HG03060 (cell line): Measurements from ENCODE around the gene IRS2.

Experiments
- ATAC-seq: cut with Tn5 transposase; IDR thresholded peaks from one replicate; pipeline ENCODE4 v1.9.1; 2021; ENCODE audit warnings: low read depth, moderate number of reproducible peaks; ENCODE audit not compliant: unreplicated experiment

IRS2 gene

DNA sequence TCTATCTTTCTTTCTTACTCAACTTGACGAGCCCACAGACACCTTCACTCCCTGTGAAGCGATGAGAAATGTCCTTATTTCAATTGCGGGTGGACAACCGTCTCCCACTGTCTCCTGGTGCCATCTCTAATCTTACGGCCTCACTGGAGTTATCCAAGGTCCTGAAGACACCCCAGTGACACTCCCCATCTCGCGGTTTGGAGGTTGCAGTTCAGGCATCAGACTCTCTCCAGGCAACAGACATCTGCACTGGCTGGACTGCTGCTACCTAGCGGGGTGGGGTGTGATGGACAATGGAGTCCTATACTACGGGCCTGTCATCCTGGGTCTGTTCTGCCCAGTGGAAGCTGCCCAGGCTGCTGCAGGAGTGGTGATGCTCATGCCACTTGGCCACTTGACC is 18.3 kb upstream of the IRS2 start:
- no peak for ATAC-seq

DNA sequence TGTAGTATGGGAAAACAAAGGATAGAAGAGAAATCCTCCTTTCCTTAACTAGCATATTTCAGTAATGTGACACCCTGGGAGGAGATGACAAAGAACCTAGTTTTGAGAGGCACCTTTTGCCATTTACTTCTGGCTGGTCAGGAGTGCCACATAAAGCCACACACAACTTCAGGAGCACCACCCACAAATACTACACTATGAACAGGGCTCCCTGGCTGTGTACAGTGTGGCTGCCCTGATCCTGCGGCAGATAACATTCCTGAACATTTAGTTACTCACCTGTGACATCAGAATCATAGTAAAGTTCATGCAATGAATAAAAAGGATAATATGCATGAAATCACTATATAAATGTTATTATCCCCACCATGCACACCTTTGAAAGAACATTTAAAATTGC is 17.4 kb upstream of the IRS2 start:
- no peak for ATAC-seq

- ATAC-seq: no peak
Measured at GRCh38 chr13:109802936-109803335, 16.6 kb upstream of the IRS2 start.

DNA sequence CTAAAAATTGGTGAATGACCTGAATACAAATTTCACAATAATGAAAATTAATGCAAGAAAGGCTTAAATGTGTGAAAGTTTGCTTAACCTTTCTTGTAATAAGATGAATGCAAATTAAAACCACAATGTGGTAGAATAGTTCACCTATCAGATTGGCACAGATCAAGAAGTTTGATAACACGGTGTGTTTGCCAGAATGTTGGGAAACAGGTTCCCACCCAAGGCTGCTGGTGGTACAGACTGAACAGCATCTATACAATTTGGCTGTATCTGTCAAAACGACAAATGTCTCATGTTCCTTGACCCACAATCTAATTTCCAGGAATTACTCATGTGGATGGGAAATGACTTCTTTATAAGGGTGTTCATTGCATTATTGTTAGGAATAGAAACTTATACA is 8.6 kb upstream of the IRS2 start:
- no peak for ATAC-seq

- no peak for ATAC-seq
Measured at GRCh38 chr13:109794095-109794494, 7.7 kb upstream of the IRS2 start.

DNA sequence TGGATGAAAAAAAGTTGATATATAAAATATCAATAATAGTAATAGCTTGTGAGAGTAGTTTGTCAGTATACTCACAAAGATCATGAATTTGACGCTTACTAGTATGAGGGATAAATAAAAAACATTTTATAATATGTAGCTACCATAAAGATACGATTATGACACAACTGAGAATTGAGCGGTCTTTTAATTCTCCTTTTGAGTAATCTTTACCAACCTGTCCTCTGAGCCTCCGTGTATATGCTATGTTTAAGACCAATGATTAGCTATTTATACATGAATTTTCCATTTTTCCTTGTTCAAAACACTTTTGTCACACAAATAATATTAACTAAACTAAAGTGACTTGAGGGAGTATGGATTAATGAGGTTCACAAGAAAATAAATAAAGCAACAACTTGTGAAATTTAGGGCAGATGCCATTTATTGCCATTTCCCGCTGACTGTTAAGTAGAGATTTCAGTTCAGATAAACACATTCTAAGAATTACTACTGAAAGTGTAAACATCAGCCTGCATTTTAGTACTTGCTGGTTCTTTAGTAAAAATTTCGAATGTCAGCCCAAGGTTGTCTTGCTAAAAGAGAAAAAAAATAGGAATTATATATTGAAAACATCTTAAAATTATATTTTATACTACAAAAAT is 6.2 kb upstream of the IRS2 start:
- no peak for ATAC-seq

DNA sequence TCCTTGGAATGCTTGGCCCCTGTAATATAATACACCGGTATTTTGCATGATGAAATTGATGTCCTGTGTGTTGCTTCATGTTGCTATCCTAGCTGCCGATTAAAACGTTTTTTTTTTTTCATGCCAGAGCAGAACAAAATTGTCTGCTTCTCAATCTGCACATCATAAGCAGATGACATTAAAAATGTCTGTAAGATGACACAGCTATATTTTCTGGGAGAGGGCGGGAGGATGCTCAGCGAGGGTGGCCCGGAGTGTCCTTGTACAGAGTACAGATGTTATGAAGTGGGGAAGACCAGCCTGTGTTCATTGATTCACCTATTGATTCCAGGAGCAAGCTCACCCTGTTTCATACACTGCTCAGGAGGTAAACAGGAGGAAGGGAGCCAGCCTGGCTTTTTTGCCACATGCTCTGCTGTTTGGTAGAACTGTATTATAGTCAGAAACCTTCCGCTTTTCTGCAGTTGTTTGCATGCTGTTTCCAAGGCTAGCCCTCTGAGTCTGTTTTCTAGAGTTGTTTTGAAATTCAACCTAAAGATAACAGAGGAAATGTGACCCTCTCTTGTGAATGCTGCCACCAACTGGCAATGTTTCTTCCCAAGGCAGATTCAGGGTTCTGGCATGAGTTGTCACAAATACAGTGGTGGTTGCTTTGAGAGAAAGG is 4.7 kb upstream of the IRS2 start:
- ATAC-seq: no peak

- ATAC-seq: no peak
Measured at GRCh38 chr13:109790086-109790485, 3.7 kb upstream of the IRS2 start.

GRCh38 chr13:109789262-109789661 is 2.9 kb upstream of the IRS2 start:
- ATAC-seq: no peak

- no peak for ATAC-seq
Measured at GRCh38 chr13:109788372-109789111, 2.2 kb upstream of the IRS2 start.

GRCh38 chr13:109787135-109787954 is 962 bp upstream of the IRS2 start:
- no peak for ATAC-seq

DNA sequence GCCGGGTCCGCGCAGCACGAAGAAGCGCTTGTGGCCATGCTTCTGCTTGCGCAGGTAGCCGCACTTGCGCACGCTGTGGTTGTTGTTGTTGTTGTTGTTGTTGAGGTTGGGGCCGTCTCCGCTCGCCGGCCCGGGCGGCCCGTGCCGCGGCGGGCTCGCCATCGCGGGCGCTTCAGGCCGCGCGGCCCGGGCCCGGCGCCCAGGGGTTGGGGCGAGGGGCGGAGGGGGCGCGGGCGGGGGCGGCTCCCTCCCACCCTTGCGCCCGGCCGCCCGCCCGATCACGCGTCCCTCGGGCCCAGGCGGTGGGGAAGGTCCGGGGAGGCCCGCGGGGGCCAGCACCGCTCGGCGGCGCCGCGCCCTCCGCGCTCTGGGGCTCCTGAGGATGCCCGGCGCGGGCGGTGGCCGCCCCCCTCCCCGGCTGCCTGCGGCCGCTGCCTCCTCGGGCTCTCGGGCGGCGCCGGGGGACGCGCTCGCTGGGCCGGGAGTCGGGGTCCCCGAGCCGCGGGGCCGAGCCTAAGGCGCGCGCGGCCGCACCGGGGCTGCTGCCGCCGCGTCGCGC is 412 bp downstream of the IRS2 start:
- peak; percentile 4 for ATAC-seq

DNA sequence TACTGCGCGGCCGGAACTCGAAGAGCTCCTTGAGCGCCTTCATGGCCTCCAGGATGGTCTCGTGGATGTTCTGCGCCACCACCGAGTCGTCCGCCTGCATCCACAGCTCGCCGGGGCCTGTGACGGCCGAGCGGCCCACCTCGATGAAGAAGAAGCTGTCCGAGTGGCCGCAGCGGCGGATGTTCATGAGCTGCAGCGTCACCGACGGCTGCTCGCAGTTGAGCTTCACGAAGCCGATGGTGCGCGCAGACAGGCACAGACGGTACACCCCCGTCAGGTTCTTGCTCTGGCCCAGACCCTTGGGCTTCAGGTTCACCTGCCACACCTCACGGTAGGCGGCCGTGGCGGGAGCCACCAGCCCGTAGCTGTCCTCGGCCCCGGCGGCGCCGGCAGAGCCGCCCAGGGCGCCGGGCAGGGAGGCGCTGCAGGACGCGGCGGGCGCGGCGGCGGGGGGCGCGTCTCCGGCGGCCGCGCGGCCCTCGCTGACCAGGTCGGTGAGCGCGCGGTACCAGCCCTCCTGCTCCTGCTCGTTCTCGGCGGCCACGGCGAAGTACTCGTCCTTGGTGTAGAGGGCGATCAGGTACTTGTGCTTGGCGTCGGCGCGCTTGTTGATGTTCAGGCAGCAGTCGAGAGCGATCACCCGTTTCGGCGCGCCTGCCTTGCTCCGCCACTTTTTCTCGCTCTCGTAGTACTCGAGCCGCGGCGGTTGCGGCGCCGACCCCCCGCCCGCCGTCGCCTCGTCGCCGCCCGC is 1.1 kb downstream of the IRS2 start:
- no peak for ATAC-seq

DNA sequence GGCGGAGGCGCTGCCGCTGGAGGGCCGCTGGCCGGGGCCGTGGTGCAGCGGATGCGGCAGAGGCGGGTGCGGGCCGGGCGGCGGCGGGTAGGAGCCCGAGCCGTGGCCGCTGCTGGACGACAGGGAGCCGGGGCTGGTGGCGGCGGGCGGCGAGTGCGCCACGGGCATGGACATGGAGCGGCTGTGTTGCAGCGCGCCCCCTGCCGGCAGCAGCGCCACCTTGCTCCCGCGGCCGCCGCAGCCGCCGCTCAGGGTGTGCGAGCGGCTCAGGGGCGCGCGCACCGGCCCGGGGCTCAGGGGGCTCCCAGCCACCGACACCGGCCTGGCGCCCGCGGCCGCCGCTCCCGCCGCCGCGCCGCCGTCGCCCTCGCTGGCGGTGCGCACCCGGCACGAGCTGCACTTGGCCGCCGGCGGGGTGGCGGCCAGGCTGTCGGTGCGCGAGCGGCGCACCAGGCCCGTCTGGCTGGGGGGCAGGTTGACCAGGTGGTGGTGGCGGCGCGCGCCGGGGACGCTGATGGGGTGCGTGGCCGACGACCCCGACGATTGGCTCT is 1.7 kb downstream of the IRS2 start:
- no peak for ATAC-seq

GRCh38 chr13:109783815-109784589 is 2.4 kb downstream of the IRS2 start:
- ATAC-seq: no peak

GRCh38 chr13:109783447-109783814 is 3.0 kb downstream of the IRS2 start:
- ATAC-seq: no peak

- ATAC-seq: no peak
Measured at GRCh38 chr13:109782823-109783431, 3.5 kb downstream of the IRS2 start.

DNA sequence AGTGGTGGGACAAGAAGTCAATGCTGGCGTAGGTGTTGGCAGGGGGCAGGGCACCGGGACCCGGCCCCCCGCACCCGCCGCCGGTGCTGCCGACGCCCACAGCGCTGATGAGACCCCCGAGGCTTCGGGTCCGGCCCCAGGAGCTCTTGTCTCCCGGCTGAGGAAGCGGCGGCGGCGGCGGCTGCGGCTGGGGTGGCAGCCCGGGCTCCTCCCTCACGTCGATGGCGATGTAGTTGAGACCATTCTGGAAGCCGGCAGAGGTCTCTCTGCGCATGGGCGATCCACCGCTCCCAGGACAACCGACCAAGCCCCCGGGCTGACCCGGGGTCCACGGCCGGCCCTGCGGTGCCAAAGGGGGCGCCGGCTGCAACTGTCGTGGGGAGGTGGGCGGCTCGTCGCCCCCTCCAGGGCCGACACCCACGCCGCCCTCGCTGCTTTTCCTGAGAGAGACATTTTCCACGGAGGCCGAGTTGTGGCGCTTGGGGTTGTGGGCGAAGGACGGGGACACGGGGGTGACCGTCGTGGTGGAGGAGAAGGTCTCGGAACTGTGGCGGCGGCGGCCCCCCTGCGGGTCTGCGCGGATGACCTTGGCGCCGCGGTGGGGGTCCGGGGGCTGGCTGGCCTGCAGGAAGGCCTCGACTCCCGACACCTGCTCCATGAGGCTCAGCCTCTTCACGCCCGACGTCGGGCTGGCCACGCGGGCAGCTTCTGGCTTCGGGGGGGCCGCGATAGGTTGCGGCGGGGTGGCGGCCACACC is 4.1 kb downstream of the IRS2 start:
- no peak for ATAC-seq
